Daoy (cell line): ENCODE results near the gene LPCAT2. TPM values are rescaled to one million over a fixed set of nuclear protein-coding genes. Genes with fewer than 3 reads are reported as not detected.

ENCODE experiments used
- DNase-seq: peaks from one replicate; pipeline ENCODE4 v3.0.0-alpha.2; 2015; ENCODE audit warnings: low read depth
- total RNA-seq: library from RNA; depleted of rRNA; stranded (reverse); fragments of >200 nt; shearing (Covaris generic); gene quantifications from 2 replicates; pipeline ENCODE4 v1.2.3, GENCODE V29; 2014; rRNA removed

Gene LPCAT2, protein sequence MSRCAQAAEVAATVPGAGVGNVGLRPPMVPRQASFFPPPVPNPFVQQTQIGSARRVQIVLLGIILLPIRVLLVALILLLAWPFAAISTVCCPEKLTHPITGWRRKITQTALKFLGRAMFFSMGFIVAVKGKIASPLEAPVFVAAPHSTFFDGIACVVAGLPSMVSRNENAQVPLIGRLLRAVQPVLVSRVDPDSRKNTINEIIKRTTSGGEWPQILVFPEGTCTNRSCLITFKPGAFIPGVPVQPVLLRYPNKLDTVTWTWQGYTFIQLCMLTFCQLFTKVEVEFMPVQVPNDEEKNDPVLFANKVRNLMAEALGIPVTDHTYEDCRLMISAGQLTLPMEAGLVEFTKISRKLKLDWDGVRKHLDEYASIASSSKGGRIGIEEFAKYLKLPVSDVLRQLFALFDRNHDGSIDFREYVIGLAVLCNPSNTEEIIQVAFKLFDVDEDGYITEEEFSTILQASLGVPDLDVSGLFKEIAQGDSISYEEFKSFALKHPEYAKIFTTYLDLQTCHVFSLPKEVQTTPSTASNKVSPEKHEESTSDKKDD
- total RNA-seq = 0.45 and 0.69 TPM in 2 replicates

DNA sequence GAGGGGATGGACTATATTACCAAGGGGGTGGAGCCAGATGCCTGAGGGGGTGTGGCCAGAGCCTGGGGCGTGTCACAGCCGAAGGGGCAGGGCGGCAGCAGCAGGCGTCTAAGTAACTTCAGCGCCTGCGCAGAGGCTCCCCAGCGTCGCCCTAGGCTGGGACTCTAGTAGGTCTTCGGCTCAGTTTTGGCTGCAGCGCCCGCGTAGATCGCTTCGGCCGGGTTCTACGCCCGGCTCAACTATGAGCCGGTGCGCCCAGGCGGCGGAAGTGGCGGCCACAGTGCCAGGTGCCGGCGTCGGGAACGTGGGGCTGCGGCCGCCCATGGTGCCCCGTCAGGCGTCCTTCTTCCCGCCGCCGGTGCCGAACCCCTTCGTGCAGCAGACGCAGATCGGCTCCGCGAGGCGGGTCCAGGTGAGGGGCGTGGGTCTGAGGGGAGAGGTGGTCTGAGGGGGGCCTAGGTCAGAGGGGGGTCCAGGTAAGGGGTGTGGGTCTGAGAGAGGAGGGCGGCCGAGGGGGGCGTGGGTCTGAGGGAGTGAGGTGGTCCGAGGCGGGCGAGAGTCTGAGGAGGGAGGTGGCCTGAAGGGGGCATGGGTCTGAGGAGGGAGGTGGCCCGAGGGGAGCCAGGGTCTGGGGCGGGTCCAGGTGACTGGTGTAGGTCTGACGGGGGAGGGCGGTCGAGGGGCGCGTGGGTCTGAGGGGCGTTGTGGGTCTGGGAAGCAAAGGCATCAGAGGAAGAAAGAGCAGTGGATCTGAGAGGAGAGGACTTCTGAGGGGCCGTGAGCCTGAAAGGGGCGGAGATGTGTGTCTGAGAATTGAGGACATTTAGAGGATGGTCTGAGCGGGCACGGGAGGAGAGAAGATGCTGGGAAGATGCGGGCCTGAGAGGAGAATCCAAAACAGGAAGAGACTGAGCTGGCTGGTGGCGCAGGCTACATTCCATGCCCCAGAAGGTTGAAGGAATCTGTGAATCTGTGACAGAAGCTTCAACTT is at the start of gene LPCAT2:
LPCAT2 (plus strand) TSS at position 132 of the 991 bp plus-strand sequence; CDS start at position 242, 110 bp downstream.
- no peak for DNase-seq

DNA sequence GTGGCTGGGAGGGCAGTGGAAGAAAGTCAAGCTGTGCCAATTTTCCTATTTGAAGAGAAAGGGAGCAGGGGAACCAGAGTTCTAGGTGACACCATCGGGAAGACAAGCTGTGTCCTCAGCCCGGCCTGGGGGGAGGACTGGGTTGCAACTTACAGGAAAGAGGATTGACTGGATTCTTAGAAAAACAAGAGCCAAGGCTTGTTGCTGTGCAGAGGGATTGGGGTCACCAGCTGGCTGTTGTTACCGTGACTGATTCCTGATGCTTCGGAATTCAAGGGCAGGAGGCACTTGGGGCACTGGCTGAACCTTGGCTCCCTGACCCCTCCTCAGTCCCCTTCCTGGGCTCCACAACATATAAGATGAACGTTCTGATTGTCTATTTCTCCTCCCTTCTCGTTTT is 46.6 kb upstream of the LPCAT2 start:
- DNase-seq = no peak

DNA sequence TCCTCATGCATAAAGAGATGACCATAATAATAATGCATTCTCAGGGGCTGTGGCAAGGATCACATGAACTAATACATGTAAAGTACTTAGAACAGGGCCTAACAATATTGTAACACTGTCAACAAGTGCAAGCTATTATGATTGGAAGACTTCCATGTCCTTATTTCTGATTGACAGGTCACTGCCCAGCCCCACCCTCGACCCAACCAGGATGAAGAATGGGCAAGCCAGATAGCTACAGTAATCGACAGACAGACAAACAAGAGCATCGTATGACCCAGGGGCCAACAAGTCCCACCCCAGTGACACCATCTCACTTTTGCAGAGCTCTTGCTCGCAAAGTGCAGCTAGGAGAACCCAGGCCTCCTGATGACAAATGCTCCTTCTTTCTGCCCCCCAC is 44.5 kb upstream of the LPCAT2 start:
- no peak for DNase-seq

DNA sequence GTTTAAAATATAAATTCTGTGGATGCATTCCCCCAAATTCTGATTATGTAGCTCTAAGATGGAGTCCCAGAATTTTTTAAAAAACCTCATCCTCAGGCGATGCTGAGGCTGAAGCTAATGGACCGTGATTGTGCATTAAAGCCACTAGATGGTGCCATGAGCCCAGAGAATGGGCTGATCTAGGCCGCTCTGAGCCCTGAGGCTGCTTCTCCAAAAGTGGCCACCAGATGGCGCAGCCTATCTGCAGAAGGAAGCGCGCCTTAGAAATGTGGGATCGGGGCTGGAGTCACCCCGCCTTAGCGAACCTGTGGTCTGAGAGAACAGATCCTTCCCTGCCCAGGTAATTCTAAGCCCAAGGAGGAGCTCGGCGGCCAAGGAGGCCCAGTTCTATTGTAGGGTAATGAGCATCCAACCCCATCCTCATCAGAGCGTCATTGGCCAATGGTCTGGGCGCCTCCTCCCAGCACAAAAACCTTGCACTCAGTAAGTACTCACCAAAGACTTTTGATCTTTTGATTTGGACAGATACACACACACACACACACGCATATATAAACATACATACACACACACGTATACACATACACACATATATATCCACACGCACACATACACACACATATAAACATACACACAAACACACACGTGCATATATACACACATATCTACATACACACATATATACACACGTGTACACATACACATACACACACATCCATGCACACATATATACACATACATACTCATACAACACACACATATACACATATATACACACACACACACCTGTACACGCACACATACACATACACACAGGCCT is 43.6 kb upstream of the LPCAT2 start:
- peak; percentile 83 for DNase-seq

DNA sequence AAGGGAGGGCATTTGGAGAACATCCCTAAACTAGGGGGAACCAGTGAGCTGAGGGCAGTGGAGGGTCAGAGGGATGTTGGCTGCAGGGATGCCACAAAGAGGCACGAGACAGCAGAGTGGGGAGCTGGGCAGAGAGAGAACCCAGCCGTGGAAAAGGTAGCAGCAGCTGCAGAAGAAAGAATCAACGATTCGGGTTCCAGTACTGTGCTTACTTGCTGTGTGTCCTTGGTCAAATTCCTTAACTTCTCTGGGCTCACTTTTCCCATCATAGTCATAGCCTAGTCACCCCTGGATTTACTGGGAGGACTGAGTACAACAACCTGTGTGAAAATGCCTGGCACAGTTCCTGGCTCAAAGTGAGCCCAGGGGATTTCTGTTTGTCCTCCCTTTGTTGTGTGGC is 42.7 kb upstream of the LPCAT2 start:
- no peak for DNase-seq

DNA sequence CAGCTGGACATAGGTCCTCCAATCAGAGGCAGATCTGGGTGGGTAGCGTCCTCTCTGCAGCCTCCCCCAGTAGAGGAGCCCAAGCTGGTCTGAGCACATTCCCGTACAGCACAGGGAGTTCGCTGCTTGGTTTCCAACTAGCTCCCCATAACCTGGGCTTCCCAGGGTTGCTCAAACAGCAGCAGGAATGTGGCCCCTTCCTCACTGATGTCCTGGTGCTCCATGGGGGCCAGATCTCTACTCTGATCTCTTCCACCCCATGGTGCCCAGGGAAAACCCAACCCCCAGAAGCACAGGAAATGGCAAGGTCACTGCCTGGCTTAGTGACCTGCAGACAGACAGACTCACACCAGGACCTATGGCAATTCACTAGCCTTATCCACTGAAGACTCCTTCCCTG is 41.0 kb upstream of the LPCAT2 start:
- no peak for DNase-seq

DNA sequence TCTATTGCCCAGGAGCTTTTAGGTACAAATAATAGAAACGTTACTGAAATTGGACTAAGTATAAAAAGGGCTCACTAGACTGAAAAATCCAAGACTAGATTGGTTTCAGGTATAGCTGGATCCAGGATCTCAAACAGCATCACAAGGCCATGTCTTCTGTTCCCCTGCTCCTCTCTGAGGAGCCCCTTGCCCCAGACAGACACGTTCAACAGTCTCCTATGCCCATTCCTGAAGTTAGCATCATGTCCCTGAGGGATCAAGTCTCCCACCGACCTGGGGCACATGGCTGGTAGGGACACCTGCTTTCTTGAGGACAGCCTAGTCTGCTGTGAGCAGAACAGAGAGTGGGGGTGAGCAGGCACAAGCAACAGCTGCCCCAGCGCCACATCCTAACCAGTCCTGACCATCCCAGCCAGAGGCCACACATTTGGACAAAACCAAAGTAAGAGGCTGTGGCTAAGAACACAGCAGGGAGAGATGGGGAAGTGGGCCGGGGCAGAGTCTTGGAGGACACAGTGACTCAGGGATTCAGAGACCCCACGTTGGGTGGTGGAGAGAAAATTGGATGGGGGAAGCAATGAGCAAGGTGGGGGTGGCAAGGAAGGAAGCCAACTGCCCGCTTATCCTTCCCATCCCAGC is 40.4 kb upstream of the LPCAT2 start:
- no peak for DNase-seq

DNA sequence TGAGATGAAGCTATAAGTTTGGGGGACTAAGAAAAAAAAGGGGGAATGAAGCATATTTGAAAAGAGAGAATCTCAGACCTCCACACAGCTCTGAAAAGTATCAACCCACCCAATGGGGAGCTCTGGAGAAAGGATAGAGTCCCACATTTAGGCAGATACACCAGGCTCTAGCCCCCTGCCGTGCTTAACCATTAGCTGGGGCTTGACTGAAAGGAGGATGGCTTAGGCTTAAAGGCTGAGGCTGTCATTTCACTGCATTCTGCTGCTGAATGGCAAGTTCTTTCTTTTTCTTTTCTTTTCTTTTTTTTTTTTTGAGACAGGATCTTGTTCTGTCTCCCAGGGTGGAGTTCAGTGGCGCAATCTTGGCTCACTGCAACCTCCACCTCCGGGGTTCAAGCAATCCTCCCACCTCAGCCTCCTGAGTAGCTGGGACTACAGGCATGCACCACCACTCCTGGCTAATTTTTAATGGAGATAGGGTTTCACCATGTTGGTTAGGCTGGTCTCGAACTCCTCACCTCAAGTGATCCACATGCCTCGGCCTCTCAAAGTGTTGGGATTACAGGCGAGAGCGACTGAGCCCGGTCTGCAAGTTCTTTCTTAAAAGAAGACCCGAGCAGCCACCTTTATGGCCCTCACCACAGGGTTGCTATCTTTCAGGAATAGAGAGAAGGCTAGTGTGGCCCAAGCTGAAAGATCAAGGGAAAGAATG is 38.9 kb upstream of the LPCAT2 start:
- no peak for DNase-seq

DNA sequence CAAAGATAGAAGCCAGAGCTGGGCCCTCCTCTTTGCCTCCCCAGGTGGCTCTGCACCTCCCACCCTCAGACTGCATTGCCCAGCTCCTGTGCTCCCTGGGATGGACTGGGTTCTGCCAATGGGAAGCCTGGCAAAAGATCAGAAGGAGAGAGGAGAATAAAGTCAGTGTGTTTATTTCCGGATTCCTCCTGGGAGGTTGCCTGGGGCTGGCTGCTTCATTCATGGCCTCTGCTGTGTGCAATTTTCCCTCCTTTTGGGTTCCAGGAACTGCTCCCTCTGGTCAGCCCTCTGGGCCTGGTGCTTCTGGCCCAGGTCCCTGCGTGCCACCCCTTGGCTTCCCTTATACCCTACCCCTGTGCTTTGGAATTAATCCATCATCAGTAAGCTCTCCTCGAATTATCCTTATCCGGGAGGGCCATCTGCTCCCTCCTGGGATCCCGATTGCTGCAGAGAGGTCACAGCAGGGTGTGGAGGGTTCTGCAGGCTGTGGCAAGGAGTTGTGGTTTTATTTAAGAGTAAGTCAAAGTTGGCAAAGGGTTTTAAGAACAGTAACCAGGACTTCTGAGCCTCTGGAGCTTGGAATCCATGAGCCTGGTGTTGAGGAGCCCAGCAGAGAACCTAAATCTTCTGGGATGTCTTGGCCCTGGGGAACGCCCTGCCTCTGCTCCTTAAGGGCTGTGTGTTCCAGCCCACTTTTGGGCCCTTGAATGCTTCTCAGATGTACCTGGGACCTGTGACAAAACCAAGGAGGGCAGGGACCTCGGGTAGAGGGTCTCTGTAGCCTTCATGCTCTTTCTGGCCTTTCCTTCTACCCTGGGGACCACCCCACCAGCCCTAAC is 38.1 kb upstream of the LPCAT2 start:
- DNase-seq = peak; percentile 75

DNA sequence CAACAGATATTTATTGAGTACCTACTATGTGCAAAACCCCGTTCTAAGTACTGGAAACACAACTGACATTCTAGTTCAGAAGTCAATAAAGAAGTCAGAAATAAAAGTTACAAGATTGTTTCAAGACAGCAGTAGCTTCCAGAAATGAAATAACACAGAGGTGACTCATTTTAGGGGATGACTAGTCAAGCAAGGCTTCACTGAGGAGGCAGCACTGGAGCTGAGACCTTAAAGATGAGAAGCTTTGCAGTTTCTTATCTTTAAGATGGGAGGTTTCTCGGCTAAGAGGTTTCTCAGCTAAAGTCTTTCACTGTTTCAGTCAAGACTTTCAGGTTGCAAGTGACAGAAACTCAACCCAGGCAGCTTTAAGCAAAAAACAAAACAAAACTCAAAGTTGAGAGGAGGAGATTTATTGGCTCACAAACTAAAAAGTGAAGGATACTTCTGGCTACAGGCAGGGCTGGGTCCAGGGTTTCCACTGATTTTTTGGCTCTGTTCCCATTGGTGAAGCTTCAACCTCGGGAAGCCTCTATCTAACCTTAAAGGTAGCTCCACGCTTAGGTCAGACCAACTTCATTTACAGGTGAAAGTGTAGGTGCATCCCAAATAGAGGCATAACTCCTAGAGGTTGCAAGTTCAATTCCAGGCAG is 37.3 kb upstream of the LPCAT2 start:
- DNase-seq = peak; percentile 75

DNA sequence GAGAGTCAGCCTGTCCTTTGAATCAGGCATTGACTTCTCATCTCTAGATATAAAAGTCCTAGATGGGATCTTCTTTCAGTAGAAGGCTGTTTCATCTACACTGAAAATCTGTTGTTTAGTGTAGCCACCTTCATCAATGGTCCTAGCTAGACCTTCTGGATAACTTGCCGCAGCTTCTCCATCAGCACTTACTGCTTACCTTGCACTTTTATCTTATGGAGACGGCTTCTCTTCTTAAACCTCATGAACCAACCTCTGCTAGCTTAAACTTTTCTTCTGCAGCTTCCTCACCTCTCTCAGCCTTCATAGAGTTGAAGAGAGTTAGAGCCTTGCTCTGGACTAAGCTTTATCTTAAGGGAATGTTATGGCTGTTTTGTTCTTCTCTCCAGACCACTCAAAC is 35.3 kb upstream of the LPCAT2 start:
- DNase-seq = no peak

DNA sequence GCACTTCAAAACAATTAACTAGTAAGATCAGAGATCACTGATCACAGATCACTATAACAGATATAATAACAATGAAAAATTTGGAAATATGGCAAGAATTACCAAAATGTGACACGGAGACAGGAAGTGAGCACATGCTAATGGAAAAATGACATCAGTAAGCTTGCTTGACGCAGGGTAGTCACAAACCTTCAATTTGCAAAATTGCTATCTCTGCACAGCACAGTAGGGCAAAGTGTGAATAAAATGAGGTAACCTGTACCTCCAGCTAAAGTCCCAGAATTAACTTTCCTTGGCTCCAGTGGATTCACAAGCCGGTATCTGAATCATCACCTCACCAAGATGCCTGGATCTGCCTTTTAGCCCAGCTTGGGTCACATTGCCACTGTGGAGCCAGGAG is 34.1 kb upstream of the LPCAT2 start:
- no peak for DNase-seq

DNA sequence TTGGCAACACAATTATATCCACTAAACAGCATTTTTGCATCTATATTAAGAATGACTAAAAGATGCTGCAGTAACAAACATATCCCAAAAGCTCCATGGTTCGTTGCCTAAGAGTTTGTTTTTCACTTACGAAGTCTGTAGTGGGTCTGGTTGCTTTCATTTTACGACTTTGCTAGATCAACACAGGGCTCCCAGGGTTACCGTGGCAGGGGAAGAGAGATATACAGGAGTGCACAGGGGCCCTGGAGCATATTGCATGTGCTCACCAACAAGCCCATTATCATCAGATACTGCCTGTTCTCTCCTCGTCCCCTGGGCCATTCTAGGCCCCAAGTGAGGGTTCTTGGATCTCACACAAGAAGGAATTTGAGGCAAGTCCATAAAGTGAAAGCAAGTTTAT is 33.0 kb upstream of the LPCAT2 start:
- peak; percentile 20 for DNase-seq

DNA sequence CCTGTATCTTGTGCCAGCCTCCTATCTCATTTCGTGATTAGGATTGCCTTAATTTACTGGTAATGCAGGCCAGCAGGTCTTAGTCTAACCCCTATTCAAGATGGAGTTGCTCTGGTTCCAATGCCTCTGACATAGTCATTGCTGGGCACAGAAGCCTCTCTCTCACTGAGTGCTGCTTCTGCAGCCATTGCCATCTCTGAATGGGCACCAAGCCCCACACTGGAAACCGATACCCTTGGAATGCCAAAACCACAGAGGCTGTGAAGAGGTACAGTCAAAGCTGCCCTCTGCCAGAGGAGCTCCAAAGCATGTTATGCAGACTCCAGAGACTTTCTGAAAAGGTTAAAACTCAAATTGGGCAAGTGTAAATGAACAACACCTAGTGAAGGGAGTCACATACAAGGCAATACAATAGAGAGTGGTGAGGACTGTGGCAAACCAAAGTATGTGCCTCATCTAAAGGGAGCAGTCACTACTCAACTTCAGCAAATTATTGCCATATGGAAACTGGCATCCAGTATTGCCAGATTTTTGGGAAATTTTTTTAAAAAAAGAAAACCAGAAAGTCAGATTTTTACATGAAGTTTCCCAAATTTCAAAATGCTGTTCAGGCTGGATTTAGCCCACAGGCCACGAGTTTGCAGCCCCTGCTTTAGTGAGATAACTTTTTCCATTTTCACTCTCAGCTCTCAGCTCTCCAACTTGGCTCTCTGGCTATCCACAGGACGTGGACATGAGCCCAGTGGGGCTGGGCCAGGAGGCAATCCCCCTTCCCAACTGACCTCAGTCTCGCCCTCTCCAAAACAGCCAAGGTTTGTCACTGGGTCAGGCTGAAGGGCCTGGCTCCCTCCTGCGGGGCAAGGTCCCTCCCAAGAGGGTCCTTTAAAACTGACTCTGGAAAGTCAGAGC is 32.0 kb upstream of the LPCAT2 start:
- DNase-seq = peak; percentile 58

DNA sequence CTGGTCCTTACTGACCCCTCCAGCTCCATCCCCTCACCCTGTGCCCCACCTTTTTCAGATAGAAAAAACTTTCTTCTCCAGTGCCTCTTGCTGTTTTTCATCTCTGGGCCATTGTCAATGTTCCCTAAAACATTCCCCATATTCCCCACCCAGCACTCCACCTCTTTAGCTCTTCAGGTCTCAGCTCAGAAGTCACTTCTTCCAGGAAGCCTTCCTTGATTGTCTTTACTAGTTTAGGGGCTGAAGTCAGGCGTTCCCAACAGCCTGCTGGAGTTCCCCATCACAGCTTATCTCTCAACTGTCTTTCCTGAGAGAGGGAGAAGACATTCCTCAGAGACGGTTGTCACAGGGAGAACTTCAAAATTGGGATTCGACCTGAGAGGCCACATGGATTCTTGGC is 31.1 kb upstream of the LPCAT2 start:
- no peak for DNase-seq

DNA sequence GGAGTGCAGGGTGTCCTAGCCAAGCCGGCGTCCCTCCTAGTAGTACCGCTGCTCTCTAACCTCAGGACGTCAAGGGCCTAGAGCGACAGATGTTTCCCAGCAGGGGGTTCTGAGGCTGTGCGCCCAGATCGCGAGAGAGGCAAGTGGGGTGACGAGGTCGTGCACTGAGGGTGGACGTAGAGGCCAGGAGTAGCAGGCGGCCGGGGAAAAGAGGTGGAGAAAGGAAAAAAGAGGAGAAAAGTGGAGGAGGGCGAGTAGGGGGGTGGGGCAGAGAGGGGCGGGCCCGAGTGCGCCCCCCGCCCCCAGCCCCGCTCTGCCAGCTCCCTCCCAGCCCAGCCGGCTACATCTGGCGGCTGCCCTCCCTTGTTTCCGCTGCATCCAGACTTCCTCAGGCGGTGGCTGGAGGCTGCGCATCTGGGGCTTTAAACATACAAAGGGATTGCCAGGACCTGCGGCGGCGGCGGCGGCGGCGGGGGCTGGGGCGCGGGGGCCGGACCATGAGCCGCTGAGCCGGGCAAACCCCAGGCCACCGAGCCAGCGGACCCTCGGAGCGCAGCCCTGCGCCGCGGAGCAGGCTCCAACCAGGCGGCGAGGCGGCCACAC is 29.9 kb upstream of the LPCAT2 start, which contains the start of gene MMP2:
MMP2 (plus strand) TSS at position 372 of the 603 bp plus-strand sequence. CDS start 282 bp downstream, outside the sequence.
- peak; percentile 78 for DNase-seq
